ENCODE measurements around the gene RNH1.

Gene RNH1

GRCh38 chr11:499201-500076, 7.6 kb downstream of the RNH1 start:
- DNase-seq (ENCODE audit: low spot score): no peak

- no peak for DNase-seq (ENCODE audit: low spot score)
Observed at GRCh38 chr11:498297-499181, 8.5 kb downstream of the RNH1 start.

- no peak for DNase-seq (ENCODE audit: low spot score)
Observed at GRCh38 chr11:497565-498296, 9.3 kb downstream of the RNH1 start.

DNA sequence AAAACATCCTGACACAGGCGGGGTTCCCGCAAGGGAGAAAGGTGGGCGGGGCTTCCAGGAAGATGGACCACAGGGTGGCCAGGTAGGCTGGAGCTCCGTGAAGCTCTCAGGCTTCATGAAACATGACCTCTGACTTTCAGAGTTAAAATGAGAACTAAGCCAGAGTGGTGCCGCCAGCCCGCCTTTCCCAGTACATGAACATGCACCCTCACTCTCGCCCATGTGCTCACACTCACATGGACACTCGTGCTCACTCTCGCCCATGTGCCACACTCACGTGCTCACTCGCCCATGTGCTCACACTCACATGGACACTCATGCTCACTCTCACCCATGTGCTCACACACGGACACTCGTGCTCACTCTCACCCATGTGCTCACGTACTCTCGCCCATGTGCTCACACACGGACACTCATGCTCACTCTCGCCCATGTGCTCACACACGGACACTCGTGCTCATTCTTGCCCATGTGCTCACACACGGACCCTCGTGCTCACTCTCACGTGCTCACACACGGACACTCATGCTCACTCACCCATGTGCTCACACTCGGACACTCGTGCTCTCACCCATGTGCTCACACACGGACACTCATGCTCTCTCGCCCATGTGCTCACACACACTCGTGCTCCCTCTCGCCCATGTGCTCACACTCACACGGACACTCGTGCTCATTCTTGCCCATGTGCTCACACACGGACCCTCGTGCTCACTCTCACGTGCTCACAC, 10.0 kb downstream of the RNH1 start:
- DNase-seq (ENCODE audit: low spot score): no peak

- DNase-seq (ENCODE audit: low spot score): no peak
Observed at GRCh38 chr11:495537-495931, 11.5 kb downstream of the RNH1 start.

GRCh38 chr11:494761-495536, 12.1 kb downstream of the RNH1 start:
- DNase-seq (ENCODE audit: low spot score): peak; percentile 92

DNA sequence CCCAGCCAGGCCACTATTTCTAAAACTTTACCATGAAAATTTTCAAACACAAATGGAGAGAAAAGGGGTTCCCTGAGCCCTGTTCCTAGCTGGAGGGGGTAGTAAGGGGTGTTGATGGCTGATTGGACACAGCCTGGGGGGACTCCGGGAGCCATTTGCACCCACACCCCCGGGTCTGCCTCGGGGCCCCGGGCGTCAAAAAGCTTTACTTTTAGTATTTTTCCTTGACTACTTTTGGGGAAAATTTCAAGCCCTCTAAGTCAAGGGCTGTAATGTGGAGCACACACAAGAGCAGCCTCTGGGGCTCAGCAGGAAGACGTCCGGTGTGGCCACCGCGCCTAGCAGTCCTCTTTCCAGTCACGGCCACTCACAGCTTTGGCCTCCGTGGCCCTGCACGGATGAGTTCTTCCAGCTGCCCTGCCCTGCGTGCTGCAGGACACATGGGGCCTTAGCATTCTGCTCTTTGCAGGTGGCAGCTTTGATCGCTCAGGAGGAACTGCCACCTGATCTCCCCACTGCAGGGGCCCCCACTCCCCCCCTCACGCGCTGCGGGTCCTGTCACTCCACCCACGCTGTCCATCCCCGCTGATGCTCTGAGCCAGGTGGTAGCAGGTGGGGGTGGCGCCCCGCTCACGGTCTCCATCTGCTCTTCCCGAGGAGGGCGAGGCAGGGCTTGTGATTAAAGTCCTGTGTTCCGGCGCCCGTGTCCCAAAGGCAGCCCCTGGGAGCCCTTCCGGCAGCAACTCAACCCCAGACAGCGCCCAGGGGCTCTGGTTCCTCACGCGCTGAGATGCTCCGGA, 14.4 kb downstream of the RNH1 start:
- DNase-seq (ENCODE audit: low spot score): no peak

GRCh38 chr11:491358-491757, 15.7 kb downstream of the RNH1 start:
- no peak for DNase-seq (ENCODE audit: low spot score)

DNA sequence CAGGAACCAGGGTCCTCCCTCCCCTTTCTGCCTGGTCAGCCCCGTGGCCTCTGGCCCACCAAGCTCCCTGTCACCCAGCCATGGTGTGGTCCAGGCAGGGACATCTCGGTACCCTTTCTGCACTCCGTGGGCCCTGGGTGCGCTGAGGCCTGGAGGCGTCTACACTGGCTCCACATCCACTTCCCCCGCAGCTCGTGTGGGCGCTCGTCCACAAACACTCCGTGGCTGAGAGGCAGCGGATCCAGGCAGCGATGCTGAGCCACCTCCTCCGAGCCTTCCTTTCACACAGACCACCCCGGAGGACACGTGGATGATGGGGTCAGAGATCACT, 16.1 kb downstream of the RNH1 start:
- DNase-seq (ENCODE audit: low spot score): no peak

DNA sequence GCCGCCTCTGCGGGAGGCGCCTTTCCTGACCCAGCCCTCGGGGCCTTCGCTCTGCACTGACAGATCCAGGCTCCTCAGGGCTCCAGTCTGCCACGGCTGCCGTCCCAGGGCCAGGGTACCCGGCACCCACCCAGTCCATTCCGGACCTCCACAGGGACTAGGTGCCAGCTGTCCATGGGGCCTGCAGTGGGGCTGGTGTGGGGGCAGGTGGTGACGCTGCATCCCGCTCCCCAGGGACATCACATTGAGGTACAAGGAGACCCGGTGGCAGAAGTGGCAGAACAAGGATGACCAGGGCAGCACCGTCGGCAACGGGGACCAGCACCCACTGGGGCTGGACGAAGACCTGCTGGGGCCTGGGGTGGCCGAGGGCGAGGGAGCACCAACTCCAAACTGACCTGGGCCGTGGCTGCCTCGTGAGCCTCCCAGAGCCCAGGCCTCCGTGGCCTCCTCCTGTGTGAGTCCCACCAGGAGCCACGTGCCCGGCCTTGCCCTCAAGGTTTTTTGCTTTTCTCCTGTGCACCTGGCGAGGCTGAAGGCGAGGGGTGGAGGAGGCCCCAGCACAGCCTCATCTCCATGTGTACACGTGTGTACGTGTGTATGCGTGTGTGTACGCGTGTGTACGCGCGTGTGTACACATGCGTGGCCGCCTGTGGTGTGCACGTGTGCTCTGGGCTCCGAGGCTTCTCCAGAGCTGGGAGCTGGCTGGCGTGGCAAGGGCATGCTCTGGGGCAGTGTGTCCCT, 16.7 kb downstream of the RNH1 start:
- no peak for DNase-seq (ENCODE audit: low spot score)

GRCh38 chr11:489610-490185, 17.3 kb downstream of the RNH1 start:
- DNase-seq (ENCODE audit: low spot score): no peak

GRCh38 chr11:488992-489391, 18.1 kb downstream of the RNH1 start:
- DNase-seq (ENCODE audit: low spot score): no peak

GRCh38 chr11:488579-488978, 18.5 kb downstream of the RNH1 start:
- DNase-seq (ENCODE audit: low spot score): no peak

DNA sequence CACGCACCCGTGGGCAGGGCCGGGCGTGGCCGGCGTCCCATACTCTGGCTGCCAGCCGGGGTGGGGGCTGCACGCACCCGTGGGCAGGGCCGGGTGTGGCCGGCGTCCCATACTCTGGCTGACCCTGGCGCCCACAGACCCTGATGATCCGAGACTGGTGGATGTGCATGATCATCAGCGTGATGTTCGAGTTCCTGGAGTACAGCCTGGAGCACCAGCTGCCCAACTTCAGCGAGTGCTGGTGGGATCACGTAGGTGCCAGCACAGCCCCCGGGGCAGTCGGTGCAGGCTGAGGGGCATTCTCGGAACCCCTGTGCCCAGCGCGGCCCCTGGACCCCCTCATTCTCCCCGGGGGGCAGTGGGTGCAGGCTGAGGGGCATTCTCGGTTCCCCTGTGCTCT, 19.0 kb downstream of the RNH1 start:
- DNase-seq (ENCODE audit: low spot score): no peak

DNA sequence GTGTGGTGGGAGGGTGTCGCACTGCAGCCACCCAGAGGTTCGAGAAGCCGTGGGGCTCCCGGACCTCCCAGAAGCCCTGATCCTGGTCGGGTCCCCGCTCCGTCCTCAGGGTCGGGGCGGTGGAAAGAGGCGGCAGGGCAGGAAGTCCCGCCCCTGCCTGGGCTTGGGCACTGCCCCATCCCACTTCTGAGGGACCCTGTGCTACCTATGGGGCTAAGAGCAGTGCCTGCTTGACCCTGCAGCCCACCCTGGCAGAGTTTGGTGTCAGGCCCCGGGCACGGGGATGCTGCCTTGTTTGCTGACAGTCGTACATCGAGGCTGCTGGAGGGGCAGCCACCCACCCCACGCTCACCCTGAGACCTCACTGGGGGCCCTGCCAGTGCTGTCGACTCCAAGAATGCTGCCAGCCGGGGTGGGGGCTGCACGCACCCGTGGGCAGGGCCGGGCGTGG, 19.4 kb downstream of the RNH1 start:
- DNase-seq (ENCODE audit: low spot score): no peak

DNA sequence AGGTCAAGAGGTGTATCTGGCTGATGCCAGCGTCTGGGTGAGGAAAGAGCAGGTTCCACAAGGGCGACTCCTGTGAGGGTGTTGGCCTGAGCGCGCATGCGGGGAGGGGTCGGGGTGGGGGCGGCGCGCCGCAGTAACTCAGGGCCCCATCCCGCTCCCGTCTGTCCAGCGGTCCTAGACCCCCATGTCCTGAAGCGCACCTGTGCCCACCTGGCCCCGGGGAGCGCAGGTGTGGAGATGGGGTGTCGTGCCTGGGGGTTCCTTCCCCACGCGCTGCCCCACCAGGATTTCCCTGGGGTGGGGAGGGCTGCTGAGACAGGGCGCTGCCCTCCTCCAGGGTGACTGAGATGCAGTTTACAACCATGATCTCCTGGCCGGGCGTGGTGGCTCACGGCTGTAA, 20.9 kb downstream of the RNH1 start:
- DNase-seq (ENCODE audit: low spot score): no peak

GRCh38 chr11:484616-485015, 22.4 kb downstream of the RNH1 start:
- no peak for DNase-seq (ENCODE audit: low spot score)

DNA sequence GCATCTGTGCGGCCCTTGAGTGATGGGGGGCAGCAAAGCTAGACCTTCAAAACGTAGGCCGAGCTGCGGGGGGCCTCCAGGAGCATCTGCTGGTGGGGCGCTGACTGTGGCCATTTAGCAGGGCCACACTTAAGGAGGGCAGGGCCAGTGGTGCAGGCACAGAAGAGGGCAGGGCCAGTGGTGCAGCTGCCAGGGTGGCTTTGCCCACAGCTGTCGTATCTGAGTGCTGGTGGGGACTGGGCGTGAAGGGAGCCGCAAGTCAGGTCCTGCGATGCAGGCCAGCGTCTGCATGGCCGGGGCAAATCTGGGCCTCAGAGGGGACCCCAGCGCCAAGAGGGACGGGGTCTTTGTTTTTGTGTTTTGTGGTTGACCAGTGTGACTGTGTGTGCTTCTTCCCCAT, 27.7 kb downstream of the RNH1 start:
- DNase-seq (ENCODE audit: low spot score): no peak

Measured in globus pallidus (tissue), 1 donor.